Activated T-cell treated with anti-CD3 and anti-CD28 coated beads, Interleukin-2, amount 50 U/mL, for 4 hours (primary cell): Measurements from ENCODE around the gene MYBPH. TPM values are rescaled to one million over a fixed set of nuclear protein-coding genes. Genes with fewer than 3 reads are reported as not detected.

ENCODE experiments used
- ATAC-seq, 2 donors: fragments of 200-7000 bp; cut with Tn5 transposase; one replicate each; pipeline ENCODE4 v1.10.0; 2021
- DNase-seq: peaks from one replicate; pipeline ENCODE4 v3.0.0-alpha.2; 2020
- H3K27me3 Mint-ChIP-seq: one replicate; pipeline ENCODE4 v1.8.0; 2021; ENCODE audit warnings: low read depth, mixed read lengths
- H3K36me3 Mint-ChIP-seq: one replicate; pipeline ENCODE4 v1.8.0; 2022; ENCODE audit warnings: mixed read lengths; ENCODE audit not compliant: insufficient read depth
- H3K4me1 Mint-ChIP-seq: one replicate; pipeline ENCODE4 v1.8.0; 2021; ENCODE audit warnings: low read depth, mixed read lengths
- H3K4me3 Mint-ChIP-seq: one replicate; pipeline ENCODE4 v1.8.0; 2021; ENCODE audit warnings: mild to moderate bottlenecking, moderate library complexity, mixed read lengths
- H3K9me3 Mint-ChIP-seq: one replicate; pipeline ENCODE4 v1.8.0; 2021; ENCODE audit warnings: mixed read lengths
- total RNA-seq, 3 donors: library from RNA; stranded (reverse); gene quantifications; one replicate each; pipeline ENCODE4 v1.2.1, GENCODE V29; 2021

Gene MYBPH
- total RNA-seq, 3 donors from 2014 or later, result not detected

- ATAC-seq, result no peak
- no peaks in the 10 kb centered on the region for H3K9me3 Mint-ChIP-seq
- DNase-seq, result no peak
- H3K4me3 Mint-ChIP-seq, result no peak overlapping the region
- no peaks in the 10 kb centered on the region for H3K36me3 Mint-ChIP-seq
- no peaks in the 10 kb centered on the region for H3K4me1 Mint-ChIP-seq
- H3K27me3 Mint-ChIP-seq, result peaks cover 66% of the 10 kb centered on the region
Observed at GRCh38 chr1:203121186-203122015, 54.2 kb downstream of the MYBPH start.

GRCh38 chr1:203120325-203121153 is 55.1 kb downstream of the MYBPH start:
- Mint-ChIP-seq H3K36me3 (no peaks in the 10 kb centered on the region), H3K4me3 (no peak overlapping the region), H3K4me1 (no peaks in the 10 kb centered on the region), H3K9me3 (no peaks in the 10 kb centered on the region), H3K27me3 (peaks cover 65% of the 10 kb centered on the region)
- ATAC-seq (no peak), DNase-seq (no peak)

Other genes starting within 250 kb of the MYBPH start
- gene KLHL12, start 248.6 kb downstream of the MYBPH start, total RNA-seq, result 10 to 100 TPM; 31.1 to 32.5 (median 32.3) TPM
- gene ADIPOR1, start 217.5 kb downstream of the MYBPH start, total RNA-seq, result 10 to 100 TPM; 85.7 to 94.1 (median 90.7) TPM
- gene CYB5R1, start 208.6 kb downstream of the MYBPH start, total RNA-seq, result 10 to 100 TPM; 28.9 to 36.4 (median 32.5) TPM
- gene TMEM183A, start 168.5 kb downstream of the MYBPH start, total RNA-seq, result 10 to 100 TPM; 82.3 to 85.8 (median 85.6) TPM
- gene PPFIA4, start 149.3 kb downstream of the MYBPH start, total RNA-seq, result 1 to 10 TPM in 1 of 3 donors, under 1 TPM in 2; 0.37 to 1.2 (median 0.82) TPM
- not detected for gene MYOG, start 89.8 kb downstream of the MYBPH start, total RNA-seq
- gene ADORA1, start 48.1 kb downstream of the MYBPH start, total RNA-seq, result under 1 TPM in 1 of 3 donors, not detected in 2; 0.10 TPM
- gene CHI3L1, start 10.9 kb upstream of the MYBPH start, total RNA-seq, result not detected
- under 1 TPM in 2 of 3 donors, not detected in 1; 0.05 to 0.23 TPM for gene CHIT1, start 53.8 kb upstream of the MYBPH start, total RNA-seq
- 100 to 1,000 TPM in 1 of 3 donors, 10 to 100 TPM in 2; 73.0 to 101 (median 80.5) TPM for gene BTG2, start 129.7 kb upstream of the MYBPH start, total RNA-seq
- gene FMOD, start 175.3 kb upstream of the MYBPH start, total RNA-seq, result 1 to 10 TPM in 1 of 3 donors, under 1 TPM in 2; 0.19 to 1.1 (median 0.26) TPM